ENCODE results near the gene NOTCH4. TPM values are rescaled to one million over a fixed set of nuclear protein-coding genes. Genes with fewer than 3 reads are reported as not detected.
A peak's percentile ranks its signal among the peaks of the same experiment; 100 is the strongest.

The NOTCH4 gene
- total RNA-seq, 1 donor from 2014 or later = 4.7 TPM

DNA sequence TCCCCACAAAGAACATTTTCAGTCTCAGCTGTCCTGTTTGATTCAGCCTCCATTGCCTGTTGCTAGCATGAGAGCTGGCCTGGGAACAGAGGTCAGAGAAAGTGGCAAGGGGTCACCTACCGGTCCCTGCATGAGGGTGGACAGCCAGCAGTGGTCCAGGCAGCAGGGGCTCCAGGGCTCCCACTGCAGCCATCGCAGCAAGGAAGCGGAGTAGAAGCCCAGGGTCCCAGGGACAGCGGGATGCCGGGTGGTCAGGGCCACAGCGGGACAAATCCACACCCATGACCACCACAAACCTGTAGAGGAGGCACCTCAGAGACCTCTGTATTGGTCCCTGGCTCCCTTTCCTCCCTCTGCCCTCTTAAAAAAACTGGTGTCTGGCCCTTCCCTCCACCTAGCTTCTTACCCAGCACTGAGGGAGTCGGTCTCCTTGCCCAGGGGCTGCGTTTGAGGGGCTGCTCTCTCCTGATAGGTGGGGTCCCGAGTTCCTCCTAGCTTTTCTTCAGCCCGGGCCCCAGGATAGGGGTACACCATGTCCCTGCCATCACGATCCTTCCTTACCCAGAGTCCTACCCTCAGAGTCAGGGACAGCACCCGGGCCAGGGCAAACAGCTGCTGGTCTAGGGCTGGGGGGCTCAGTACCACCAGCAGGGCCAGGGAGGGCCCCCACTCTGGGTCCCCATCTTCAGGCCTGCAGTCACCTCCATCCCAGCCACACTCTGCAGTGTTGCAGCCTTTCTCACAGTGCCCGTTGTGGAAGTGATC, 23.0 kb downstream of the NOTCH4 start:
- Mint-ChIP-seq H3K9me3 (ENCODE audit: low read depth) (no peaks in the 10 kb centered on the region), H3K36me3 (ENCODE audit: insufficient read depth) (no peaks in the 10 kb centered on the region), H3K4me1 (ENCODE audit: low read depth) (peaks cover 5% of the 10 kb centered on the region), H3K4me3 (ENCODE audit: low read depth) (no peak overlapping the region), H3K27me3 (peaks cover 11% of the 10 kb centered on the region), H3K27ac (no peak overlapping the region)
- DNase-seq (ENCODE audit: low spot score, unreplicated experiment) = no peak
- TF ChIP-seq, protein P1, sequence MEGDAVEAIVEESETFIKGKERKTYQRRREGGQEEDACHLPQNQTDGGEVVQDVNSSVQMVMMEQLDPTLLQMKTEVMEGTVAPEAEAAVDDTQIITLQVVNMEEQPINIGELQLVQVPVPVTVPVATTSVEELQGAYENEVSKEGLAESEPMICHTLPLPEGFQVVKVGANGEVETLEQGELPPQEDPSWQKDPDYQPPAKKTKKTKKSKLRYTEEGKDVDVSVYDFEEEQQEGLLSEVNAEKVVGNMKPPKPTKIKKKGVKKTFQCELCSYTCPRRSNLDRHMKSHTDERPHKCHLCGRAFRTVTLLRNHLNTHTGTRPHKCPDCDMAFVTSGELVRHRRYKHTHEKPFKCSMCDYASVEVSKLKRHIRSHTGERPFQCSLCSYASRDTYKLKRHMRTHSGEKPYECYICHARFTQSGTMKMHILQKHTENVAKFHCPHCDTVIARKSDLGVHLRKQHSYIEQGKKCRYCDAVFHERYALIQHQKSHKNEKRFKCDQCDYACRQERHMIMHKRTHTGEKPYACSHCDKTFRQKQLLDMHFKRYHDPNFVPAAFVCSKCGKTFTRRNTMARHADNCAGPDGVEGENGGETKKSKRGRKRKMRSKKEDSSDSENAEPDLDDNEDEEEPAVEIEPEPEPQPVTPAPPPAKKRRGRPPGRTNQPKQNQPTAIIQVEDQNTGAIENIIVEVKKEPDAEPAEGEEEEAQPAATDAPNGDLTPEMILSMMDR (IDR thresholded peaks at IDR 0.05; ENCODE audit: unreplicated experiment) = no peak

DNA sequence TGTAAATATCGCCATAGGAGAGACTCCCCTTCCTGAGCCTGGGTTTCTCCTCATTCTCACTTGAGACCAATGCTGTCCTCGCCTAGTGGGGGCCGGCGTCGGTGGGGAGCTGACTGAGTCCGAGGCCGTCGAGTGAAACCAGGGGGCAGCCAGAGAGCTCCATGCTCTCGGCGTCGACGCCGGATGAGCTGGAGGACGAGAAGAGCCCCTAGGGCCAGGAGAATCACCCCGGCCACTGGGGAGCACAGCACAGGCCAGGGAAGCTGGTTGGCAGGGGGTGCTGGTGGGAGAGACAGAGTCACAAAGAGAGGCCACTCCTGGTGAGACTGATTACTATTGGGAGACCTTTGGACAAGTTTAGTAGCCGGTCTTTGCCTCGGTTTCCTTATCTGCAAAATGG, 25.0 kb downstream of the NOTCH4 start:
- DNase-seq (ENCODE audit: low spot score, unreplicated experiment) = no peak
- TF ChIP-seq, protein P1 (IDR thresholded peaks at IDR 0.05; ENCODE audit: unreplicated experiment) = no peak
- Mint-ChIP-seq H3K9me3 (ENCODE audit: low read depth) (no peaks in the 10 kb centered on the region), H3K27me3 (peaks cover 3% of the 10 kb centered on the region), H3K36me3 (ENCODE audit: insufficient read depth) (no peaks in the 10 kb centered on the region), H3K4me3 (ENCODE audit: low read depth) (no peak overlapping the region), H3K4me1 (ENCODE audit: low read depth) (peaks cover 12% of the 10 kb centered on the region), H3K27ac (no peak overlapping the region)

DNA sequence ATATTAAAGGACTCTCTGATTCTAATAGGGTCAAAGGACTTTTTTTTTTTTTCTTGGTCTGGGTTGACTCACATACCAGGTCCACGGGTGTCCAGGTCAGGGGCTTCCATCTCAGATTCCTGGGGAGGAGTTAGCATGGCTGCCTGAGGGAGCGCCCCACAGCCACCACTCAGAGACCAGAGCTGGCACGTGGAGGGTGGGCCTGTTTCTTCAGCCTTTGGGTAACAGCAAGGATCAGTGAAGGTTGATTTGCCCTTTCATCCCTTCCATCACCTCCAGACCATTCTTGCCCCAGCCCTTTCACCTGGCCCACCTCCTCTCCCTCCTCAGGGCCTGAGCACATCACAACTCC, 25.5 kb downstream of the NOTCH4 start:
- TF ChIP-seq, protein P1 (IDR thresholded peaks at IDR 0.05; ENCODE audit: unreplicated experiment) = no peak
- H3K36me3 Mint-ChIP-seq (ENCODE audit: insufficient read depth) = no peaks in the 10 kb centered on the region
- DNase-seq (ENCODE audit: low spot score, unreplicated experiment) = no peak
- no peak overlapping the region for H3K4me3 Mint-ChIP-seq (ENCODE audit: low read depth)
- peaks cover 13% of the 10 kb centered on the region for H3K4me1 Mint-ChIP-seq (ENCODE audit: low read depth)
- no peak overlapping the region for H3K27ac Mint-ChIP-seq
- no peaks in the 10 kb centered on the region for H3K9me3 Mint-ChIP-seq (ENCODE audit: low read depth)
- peaks cover under 1% of the 10 kb centered on the region for H3K27me3 Mint-ChIP-seq

DNA sequence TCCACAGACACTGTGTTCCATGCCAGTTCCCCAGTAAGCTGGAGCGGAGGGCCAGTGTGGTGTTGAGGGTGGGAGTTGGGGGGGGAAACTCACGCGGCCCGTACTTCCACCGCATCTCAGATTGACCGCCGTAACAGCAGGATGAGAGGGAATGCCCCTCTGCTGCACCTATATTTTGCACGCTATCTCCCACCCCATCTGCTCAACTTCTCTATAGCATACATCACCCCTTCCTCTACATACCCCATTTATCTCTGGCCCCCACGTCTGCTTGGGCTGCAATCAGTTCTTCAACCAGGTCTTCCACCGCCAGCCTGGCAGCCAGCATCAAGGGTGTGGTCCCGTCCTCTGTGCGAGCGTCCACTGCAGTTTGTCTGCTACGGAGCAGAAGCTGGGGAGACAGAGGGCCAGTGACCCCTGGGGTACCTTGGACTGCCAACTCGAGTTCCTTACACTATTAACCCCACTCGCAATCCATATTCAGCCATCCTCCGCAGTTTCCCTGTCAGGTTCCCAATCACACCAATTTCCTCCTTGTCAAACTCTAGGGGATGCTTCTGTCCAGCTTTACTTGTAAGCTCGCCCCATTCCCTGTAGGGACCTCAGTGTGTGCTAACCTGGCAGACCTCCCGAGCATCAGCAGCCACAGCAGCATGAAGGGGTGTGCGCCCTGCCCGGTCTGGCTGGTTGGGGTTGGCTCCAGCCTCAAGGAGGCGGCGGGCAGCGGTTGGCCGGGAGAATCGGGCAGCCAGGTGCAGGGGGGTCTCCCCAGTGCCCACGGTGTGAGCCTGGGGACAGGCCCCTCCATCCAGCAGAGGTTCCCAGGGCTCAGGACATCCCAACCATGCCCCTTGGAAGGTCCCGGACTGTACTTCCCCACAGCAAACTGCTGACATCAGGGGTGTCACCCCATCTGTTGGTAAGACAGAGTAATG, 26.9 kb downstream of the NOTCH4 start:
- TF ChIP-seq, protein P1 (IDR thresholded peaks at IDR 0.05; ENCODE audit: unreplicated experiment) = no peak
- Mint-ChIP-seq H3K27me3 (no peaks in the 10 kb centered on the region), H3K4me1 (ENCODE audit: low read depth) (peaks cover 18% of the 10 kb centered on the region), H3K36me3 (ENCODE audit: insufficient read depth) (no peaks in the 10 kb centered on the region), H3K9me3 (ENCODE audit: low read depth) (no peaks in the 10 kb centered on the region), H3K27ac (peak overlapping the region; percentile 100), H3K4me3 (ENCODE audit: low read depth) (peak overlapping the region; percentile 93)
- no peak for DNase-seq (ENCODE audit: low spot score, unreplicated experiment)

DNA sequence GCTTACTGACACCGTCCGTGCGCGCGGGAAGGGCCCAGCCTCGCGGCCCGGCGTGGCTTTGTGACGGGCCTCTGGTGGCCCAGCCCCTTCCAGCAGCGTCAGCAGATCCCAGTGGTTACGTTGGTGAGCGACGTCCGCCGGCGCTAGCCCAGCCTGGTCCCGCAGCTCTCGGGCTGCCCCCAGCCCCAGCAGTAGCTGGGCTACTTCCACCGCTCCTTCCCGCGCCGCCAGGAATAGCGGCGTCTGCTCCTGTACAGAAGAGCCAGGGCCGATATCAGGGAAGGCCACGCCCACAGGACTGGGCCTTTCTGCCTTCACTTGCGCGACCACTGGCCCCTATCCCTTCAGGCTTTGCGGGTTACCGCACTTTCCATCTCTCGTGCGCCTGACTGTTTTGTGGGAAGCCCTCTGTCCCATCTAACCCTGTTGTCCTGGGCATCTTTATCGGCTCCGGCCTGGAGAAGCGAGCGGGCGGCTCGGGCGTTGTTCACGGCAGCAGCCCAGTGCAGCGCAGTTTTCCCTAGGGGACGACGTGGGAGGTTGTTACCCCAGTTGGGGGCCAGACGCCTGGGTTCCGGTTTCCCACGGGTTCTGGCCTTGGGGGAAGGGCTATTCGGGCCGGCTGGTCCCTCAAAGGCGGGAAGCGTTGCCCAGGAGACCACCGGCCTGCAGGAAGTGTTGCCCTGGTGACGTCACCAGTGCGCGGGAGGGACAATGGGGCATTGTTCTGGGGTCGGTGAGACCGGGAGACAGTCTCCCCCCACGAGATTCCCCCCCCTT, 27.8 kb downstream of the NOTCH4 start:
- TF ChIP-seq, protein P1 (IDR thresholded peaks at IDR 0.05; ENCODE audit: unreplicated experiment) = no peak
- Mint-ChIP-seq H3K27me3 (no peaks in the 10 kb centered on the region), H3K9me3 (ENCODE audit: low read depth) (no peaks in the 10 kb centered on the region), H3K4me1 (ENCODE audit: low read depth) (peaks cover 23% of the 10 kb centered on the region), H3K36me3 (ENCODE audit: insufficient read depth) (no peaks in the 10 kb centered on the region), H3K27ac (peak overlapping the region; percentile 100), H3K4me3 (ENCODE audit: low read depth) (peak overlapping the region; percentile 93)
- peak; percentile 75 for DNase-seq (ENCODE audit: low spot score, unreplicated experiment)

Data from progenitor cell of endocrine pancreas (in vitro differentiated cells).